Lower lobe of right lung (tissue), 2 donors: Measurements from ENCODE around the gene NUP98. TPM values are rescaled to one million over a fixed set of nuclear protein-coding genes. Genes with fewer than 3 reads are reported as not detected.
A peak's percentile ranks its signal among the peaks of the same experiment; 100 is the strongest.

ENCODE experiments used
- ATAC-seq, 2 donors: fragments of 200-7000 bp; cut with Tn5 transposase; one replicate each; pipeline ENCODE4 v1.9.1; 2020 to 2022; ENCODE audit warnings: mild to moderate bottlenecking in 2 of 2, moderate library complexity in 2 of 2
- DNase-seq: peaks from one replicate; pipeline ENCODE4 v3.0.0-alpha.2; 2020
- H3K27ac ChIP-seq: fragments of 200-600 bp; one replicate; pipeline ENCODE4 v1.8.0; 2022
- H3K27me3 ChIP-seq: fragments of 200-600 bp; one replicate; pipeline ENCODE4 v1.8.0; 2022; ENCODE audit warnings: low read depth
- H3K36me3 ChIP-seq: fragments of 200-600 bp; one replicate; pipeline ENCODE4 v1.8.0; 2022; ENCODE audit warnings: mild to moderate bottlenecking
- H3K4me1 ChIP-seq: fragments of 200-600 bp; one replicate; pipeline ENCODE4 v1.8.0; 2022
- H3K4me3 ChIP-seq: fragments of 200-600 bp; one replicate; pipeline ENCODE4 v1.8.0; 2022; ENCODE audit warnings: mild to moderate bottlenecking
- H3K9me3 ChIP-seq: fragments of 200-600 bp; one replicate; pipeline ENCODE4 v1.8.0; 2022
- CTCF ChIP-seq: fragments of 200-600 bp; IDR thresholded peaks from one replicate; pipeline ENCODE4 v1.8.0; 2022; ENCODE audit warnings: antibody characterized with exemption, mild to moderate bottlenecking
- intact Hi-C: fragments of 100-400 bp; cut with DNase I; formaldehyde crosslinking; loops from one replicate; pipeline ENCODE4 v1.11.0; 2022
- total RNA-seq: library from RNA; stranded (reverse); fragmentation: NEBNext Ultra II Directional; extraction: Animal tissue kit (Norgen Biotek cat#: 25700); gene quantifications from one replicate; pipeline ENCODE4 v1.2.1, GENCODE V29; 2021
- donor health status: DM: no; HTN: yes; CAD: no; lungs with severe emphysema.

Gene NUP98
- total RNA-seq, 1 donor from 2014 or later = 62.3 TPM

DNA sequence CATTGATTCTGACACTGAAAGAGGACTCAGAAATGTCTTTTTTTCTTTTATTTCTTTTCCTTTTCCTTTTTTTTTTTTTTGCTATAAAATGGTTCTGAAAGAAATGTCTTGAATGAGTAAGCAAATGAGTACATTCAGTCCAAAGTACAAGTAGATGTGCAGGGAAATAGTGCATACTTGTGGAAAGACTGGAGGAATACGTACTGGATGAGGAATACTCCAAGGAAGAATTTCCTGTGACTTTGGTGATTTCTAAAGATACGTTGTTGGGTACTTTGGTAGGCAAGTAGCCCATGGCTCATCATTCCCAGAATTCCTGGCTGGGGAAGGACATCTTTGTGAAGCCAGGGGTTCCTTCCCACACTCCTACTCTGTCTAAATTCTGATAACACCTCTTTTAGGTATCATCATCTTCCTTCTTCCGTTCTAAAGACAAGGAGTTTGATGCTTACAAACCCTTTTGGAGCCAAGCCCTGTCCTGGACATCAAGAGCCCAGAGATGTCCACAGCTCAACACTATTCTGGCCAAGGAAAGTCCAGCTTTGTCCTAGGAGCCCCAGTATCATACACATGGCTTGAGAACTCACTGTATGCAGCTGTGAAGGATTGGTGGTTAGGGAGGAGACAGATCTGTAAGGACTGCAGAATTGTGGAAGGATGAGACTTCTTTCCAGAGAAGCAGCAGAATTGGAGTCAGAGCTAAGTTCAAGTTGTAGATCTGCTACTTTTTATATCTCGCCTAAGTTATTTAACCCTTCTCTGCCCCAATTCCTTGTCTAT is 4.8 kb upstream of the NUP98 start:
- Histone ChIP-seq H3K27ac (no peak overlapping the region), H3K4me1 (peaks cover 6% of the 10 kb centered on the region), H3K4me3 (no peak overlapping the region), H3K27me3 (no peaks in the 10 kb centered on the region), H3K36me3 (no peaks in the 10 kb centered on the region), H3K9me3 (no peaks in the 10 kb centered on the region)
- ATAC-seq (no peak), DNase-seq (no peak)
- no peak for TF ChIP-seq CTCF
- intact Hi-C loops = no loop called here

DNA sequence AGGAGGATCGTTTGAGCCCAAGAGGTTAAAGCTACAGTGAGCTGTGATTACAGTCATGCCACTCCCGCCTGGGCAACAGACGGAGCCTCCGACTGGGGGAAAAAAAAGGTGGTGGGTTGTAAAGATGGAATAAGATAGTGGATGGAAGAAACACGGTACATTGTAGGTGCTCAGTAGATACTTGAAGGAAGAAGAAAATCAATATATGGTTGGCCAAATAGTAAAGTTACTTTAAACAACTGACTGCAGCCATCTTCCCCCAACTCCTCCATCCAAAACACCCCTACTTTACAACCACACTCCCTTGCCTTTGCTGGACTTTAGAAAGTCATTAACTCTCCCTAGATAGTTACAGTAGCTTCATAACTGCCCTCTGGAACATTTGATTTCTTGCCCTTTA is 2.5 kb upstream of the NUP98 start:
- ATAC-seq (no peak), DNase-seq (no peak)
- Histone ChIP-seq H3K27me3 (no peaks in the 10 kb centered on the region), H3K27ac (no peak overlapping the region), H3K36me3 (no peaks in the 10 kb centered on the region), H3K4me3 (no peak overlapping the region), H3K4me1 (peaks cover 25% of the 10 kb centered on the region), H3K9me3 (no peaks in the 10 kb centered on the region)
- no peak for TF ChIP-seq CTCF
- intact Hi-C loops = no loop called here

- intact Hi-C loops = no loop called here
- H3K9me3 ChIP-seq = no peaks in the 10 kb centered on the region
- no peaks in the 10 kb centered on the region for H3K27me3 ChIP-seq
- no peak overlapping the region for H3K27ac ChIP-seq
- H3K4me3 ChIP-seq = no peak overlapping the region
- DNase-seq (no peak), ATAC-seq (no peak)
- peaks cover 6% of the 10 kb centered on the region for H3K36me3 ChIP-seq
- TF ChIP-seq CTCF = no peak
- peaks cover 28% of the 10 kb centered on the region for H3K4me1 ChIP-seq
These were observed 1.8 kb upstream of the NUP98 start for GRCh38 chr11:3799143-3799542.

DNA sequence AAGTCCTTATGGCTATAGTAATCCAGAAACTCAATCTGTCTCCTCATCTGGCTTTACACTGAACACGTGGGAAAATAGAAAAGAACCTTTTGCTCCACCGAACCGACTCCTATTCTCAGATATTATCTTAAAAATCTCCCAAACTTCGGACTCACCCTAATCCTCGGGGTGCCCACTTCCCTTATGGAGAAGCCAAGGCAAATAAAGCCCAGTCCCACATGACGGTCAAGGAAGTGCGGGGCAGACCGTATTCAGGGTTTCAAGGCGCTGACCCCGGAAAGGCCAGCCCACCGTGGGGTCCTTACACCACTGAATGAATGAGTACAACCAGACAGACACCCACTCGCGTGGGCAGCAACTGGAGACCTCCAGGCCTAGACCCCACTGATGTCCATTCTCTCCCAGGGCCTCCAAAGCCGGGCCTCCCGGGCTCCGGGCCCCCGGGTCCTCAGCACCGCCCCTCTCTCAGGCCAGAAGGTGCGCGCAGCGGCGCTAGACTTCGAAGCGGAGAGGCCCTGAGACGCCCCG is 489 bp downstream of the NUP98 start:
- no peaks in the 10 kb centered on the region for H3K9me3 ChIP-seq
- peaks cover 29% of the 10 kb centered on the region for H3K36me3 ChIP-seq
- DNase-seq (no peak), ATAC-seq (peak; percentile 67 to 69)
- H3K27ac ChIP-seq = peak overlapping the region; percentile 100
- intact Hi-C loops = no loop called here
- TF ChIP-seq CTCF = no peak
- peaks cover 31% of the 10 kb centered on the region for H3K4me1 ChIP-seq
- H3K27me3 ChIP-seq = no peaks in the 10 kb centered on the region
- peak overlapping the region; percentile 98 for H3K4me3 ChIP-seq

DNA sequence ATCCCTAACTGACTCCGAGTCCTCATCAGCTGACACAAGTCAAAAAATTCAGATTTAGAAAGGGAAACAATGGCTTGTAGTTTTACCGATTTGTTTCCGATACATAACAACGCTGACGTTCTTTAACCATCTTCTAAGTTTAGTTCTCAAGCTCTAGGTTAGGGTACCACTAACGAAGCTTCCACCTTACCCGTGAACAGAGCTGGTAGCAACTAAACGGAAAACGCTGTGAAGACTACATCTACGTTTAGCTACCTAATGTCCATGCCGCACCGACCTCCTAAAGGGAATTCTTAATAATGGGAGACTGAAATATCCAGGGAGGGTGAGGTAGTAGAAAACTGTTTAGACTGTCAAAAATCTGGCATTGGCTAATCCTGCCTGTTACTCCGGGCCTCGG is 1.0 kb downstream of the NUP98 start:
- H3K4me1 ChIP-seq = peaks cover 31% of the 10 kb centered on the region
- peak overlapping the region; percentile 98 for H3K4me3 ChIP-seq
- H3K27me3 ChIP-seq = no peaks in the 10 kb centered on the region
- peak overlapping the region; percentile 100 for H3K27ac ChIP-seq
- DNase-seq = no peak
- ATAC-seq = no peak
- TF ChIP-seq CTCF = no peak
- no peaks in the 10 kb centered on the region for H3K9me3 ChIP-seq
- H3K36me3 ChIP-seq = peaks cover 34% of the 10 kb centered on the region
- intact Hi-C loops = no loop called here
